ENCODE data around the gene ANKMY1.

The ANKMY1 gene

DNA sequence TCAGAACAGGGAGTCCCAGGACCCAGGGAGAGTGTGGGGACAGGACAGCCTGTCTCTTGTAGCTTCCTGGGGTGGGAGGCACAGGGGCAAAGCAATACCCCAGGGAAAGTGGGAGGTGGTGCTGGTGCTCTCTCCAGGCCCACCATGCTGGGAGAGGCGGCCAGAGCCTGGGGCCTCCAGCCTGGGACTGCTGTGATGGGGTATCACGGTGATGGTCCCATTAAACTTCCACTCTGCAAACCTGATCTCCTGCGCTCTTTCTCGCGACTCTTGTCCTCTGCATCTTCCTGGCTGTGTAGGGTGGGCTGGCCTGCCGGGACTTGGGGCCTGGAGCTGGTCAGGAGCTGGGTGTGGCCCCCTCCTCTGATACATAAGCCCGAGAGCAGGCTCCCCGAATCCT, 20.7 kb upstream of the ANKMY1 start:
- no peak for DNase-seq

DNA sequence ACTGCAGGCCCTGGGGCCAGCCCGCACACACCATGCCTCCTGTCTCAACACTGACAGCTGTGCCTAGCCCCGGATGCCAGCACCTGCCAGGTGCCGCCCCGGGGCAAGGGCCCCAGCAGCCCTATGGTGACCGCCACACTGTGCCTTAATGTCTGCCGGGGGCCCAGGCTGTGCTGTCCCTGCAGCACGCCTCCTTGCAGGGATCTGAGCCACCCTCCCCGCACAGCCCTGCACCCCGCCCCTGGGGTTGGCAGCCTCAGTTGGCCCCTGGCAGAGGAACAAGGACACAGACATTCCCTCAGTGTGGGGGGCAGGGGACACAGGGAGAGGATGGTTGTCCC, 20.3 kb upstream of the ANKMY1 start:
- no peak for DNase-seq

DNA sequence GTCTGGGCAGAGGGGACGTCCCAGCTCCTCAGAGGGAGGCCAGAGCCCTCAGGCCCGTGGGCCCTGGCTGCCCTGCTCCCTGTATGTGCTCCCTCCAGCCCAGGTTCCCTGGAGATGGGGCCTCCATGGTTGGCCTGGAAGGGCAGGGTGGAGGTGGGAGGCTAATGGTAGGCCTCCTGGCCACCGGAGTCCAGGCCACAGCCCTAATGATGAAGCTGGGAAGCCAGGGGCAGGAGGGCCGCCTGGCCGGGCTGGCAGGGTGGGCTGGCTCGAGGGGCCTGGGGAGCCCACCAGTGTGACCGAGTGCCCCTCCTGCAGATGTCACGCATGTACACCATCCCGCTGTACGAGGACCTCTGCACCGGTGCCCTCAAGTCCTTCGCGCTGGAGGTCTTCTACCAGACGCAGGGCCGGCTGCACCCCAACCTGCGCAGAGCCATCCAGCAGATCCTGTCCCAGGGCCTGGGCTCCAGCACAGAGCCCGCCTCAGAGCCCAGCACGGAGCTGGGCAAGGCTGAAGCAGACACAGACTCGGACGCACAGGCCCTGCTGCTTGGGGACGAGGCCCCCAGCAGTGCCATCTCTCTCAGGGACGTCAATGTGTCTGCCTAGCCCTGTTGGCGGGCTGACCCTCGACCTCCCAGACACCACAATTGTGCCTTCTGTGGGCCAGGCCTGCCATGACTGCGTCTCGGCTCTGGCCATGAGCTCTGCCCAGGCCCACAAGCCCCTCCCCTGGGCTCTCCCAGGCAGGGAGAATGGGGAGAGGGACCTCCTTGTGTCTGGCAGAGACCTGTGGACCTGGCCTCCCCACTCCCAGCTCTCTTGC, 19.7 kb upstream of the ANKMY1 start:
- DNase-seq: no peak

DNA sequence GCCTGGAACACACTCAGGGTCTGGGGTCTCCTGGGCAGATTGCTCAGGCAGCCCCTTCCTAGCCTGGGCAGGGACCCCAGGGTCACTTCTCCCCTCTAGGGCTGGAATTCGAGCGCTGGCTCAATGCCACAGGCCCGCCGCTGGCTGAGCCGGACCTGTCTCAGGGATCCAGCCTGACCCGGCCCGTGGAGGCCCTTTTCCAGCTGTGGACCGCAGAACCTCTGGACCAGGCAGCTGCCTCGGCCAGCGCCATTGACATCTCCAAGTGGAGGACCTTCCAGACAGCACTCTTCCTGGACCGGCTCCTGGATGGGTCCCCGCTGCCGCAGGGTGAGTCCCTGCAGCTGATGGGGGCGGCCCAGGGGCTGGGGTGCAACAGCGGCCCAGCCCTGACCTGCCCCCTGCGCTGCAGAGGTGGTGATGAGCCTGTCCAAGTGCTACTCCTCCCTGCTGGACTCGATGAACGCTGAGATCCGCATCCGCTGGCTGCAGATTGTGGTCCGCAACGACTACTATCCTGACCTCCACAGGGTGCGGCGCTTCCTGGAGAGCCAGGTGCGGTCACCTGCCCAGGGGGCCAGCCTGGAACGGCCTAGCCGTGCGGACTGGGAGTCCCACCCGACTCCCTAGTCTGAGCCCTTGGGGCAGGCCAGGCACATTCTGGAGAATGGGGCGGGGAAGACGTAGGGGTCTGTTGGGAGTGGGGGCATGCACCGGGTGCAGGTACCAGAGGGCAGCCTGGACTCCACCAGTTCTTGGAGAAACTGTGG, 18.8 kb upstream of the ANKMY1 start:
- no peak for DNase-seq

DNA sequence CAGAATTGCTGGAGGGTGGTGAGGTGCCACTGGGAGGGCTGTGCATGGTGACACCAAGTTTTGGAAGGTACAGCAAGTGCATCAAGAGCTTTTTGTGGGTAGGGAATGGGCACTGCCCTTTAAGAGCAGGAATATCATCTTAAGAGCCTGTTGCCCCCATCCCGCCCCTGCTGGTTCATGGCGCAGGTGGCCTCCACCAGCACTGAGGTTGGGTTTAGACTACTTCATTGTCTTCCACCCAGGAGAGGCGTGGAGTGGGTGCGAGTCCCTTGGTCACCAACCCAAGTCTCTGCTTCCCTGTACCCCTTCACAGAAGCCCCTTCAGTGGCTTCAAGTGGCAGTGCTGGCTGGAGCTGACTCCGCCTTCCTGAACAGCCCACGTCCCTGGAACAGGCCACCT, 18.2 kb upstream of the ANKMY1 start:
- no peak for DNase-seq

DNA sequence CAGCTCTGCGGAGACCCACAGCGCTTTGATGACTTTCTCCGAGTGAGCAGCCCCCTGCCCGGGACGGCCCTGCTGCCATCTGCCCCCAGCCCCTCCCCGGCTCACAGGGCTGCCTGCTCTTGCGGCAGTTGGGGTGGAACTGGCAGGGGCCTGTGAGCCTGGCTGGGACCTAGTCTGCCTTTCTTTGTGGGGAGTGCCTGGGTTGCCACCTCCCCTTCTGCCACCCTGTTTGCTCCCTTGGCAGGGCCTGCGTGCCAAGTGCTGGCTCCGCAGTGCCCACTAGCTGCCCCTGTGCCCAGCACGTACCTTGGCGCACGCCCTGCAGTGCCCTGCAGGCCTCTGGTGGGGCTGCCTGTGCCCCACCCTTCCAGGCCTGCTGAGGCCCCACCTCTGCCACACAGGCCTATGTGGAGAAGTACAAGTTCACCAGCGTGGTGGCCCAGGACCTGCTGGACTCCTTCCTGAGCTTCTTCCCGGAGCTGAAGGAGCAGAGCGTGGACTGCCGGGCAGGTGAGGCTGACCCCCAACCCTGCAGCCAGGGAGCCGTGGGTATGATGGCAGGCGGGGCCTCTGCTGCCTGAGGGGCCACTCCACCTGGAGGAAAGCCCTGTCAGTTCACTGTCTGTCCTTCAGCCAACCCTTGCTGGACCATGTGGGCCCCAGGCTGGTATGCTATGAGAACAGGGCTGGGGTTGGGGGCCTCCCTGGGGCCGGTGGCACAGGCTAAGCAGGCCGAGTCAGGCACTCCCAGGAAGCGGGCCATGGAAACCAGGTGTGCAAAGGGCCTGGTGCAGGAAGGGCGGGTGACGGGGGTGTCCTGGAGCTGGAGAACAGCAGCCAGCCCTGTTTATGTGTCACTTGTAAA, 17.5 kb upstream of the ANKMY1 start:
- no peak for DNase-seq

DNA sequence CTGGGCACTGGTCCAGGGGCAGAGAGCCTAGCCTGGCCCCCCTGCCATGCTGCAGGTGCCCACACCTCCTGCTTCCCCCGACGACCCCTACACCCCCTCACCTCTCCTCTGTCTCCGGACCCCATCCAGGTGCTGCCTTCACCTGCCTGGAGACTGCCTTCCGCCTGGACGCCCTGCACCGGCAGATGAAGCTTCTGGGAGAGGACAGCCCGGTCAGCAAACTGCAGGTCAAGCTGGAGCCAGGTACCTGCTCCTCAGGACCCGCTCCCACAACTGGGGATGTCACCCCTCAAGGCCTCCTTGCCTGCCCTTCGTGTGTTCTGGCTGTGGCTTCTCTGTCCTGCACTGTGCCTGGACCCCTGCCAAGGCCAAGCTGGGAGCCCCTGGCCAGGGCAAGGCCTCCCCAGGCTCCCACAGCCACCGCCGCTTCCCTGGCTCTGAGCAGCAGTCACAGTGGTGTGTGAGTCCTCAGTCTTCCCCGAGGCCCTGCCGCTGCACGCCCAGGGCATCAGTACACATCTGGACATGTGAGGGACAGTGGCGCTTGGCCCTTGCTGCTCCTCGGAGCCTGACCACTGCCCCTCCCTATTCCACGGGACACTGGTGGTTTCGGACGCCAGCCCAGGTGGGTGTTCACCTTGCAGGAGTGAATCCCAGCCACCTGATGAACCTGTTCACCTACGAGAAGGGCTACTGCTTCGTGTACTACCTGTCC, 16.8 kb upstream of the ANKMY1 start:
- no peak for DNase-seq

DNA sequence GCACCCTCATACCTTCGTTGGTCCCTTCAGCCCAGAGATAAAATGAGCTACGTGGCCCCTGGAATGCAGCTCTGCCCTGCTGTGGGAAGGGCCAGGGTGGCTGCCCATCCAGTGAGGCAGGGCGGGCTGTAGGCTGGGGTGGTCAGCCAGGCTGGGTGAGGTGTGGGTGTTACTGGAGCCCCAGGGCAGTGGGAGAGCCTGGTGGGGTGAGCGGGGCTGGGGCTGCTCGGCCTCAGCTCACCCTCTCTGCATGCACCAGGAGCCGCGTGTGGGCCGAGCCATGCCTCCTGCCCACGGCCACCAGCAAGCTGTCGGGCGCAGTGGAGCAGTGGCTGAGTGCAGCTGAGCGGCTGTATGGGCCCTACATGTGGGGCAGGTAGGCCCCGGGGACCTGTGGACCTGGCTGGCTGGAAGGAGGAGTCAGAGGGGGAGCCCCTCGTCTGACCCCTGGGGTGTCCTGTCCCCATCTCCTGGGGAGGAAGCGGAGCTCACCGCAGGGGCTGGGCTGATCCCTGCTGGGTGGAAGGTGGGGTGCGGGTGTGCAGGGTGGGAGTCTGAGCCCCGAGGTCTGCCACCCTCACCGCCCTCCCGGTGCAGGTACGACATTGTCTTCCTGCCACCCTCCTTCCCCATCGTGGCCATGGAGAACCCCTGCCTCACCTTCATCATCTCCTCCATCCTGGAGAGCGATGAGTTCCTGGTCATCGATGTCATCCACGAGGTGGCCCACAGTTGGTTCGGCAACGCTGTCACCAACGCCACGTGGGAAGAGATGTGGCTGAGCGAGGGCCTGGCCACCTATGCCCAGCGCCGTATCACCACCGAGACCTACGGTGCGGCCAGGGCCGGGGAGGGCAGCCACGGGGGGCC, 16.0 kb upstream of the ANKMY1 start:
- DNase-seq: no peak

DNA sequence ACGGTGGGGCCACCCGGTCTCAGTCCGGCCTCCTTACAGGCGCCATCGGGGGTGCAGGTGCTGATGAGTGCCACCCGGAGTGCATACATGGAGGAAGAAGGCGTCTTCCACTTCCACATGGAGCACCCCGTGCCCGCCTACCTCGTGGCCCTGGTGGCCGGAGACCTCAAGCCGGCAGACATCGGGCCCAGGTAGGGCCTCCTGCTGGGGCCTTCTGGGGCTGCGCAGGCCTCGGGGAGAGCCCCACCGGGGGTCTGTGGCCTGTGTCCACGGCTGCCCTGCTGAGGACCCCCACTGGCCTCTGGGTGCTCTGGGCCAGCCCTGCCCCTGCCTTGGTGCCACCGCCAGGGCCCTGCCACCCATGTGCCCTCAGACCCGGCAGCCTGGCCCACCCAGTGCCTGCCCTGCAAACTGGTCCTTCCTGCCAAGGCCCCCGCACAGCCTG, 15.3 kb upstream of the ANKMY1 start:
- DNase-seq: no peak

DNA sequence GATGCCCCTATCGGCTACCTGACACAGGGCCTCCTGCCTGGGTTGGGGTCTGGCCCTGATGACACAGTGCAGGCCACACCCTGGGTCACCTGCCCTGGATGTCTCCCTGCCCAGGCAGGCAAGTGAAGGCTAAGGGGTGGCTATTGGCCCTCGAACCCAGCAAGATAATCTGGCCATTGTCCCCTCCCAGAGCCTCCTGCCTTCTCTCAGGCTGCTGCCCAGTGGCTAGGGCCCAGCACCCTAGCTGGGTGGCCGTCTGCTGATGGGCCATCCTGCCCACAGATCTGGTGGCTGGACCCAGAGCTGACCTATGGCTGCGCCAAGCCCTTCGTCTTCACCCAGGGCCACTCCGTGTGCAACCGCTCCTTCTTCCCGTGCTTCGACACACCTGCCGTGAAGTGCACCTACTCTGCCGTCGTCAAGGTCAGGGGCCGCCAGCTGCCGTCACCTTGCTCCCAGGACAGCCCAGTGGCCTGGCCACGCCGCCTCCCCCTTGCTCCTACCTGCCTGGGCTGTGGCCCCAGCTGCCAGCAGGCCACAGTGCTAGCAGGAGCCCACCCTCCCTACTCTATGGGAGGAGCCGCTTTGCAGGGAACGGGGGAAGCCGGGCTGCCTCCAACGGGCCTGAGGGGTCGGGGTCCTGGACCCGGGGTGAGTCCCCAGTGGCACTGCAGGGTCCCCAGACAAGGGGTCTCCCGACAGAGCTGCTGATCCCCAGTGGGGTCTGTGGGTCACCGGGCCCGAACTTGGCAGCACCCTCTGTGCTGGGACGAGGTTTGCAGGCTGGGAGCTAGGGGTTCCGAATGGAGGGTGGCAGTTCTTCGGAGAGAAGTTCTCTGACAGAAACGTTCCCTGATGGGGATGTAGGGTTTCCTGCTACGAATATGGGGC, 14.6 kb upstream of the ANKMY1 start:
- DNase-seq: no peak

DNA sequence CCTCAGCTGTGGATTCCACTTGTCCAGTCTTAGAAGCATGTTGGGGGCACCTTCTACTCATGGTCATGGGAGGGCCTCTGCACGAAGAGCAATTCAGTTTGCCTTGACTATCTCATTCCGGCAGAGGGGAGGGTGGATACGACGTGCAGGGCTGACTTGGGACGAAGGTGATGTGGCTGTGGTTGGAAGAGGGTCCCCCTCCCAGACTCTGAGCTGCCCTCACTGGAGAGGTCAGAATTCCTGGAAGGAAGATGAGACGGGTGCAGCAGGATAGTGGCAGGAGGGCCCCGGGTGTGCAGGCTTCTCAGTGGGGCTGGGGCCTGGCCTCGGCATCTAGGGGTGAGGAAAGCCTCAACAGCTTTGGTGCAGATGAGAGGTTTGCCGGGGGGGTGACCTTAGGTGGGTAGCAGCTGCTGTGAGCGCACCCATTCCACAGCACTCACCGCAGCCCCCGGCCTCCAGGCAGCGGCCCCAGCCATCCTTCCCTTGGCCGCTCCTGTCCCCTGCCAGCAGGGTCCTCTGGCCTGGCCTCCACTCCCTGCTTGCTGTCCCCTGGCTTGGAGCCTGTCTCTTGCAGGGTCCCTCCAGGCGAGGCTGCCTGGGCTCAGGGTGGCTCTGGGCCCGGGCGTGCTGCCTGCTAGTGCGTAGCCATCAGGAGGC, 13.7 kb upstream of the ANKMY1 start:
- no peak for DNase-seq

DNA sequence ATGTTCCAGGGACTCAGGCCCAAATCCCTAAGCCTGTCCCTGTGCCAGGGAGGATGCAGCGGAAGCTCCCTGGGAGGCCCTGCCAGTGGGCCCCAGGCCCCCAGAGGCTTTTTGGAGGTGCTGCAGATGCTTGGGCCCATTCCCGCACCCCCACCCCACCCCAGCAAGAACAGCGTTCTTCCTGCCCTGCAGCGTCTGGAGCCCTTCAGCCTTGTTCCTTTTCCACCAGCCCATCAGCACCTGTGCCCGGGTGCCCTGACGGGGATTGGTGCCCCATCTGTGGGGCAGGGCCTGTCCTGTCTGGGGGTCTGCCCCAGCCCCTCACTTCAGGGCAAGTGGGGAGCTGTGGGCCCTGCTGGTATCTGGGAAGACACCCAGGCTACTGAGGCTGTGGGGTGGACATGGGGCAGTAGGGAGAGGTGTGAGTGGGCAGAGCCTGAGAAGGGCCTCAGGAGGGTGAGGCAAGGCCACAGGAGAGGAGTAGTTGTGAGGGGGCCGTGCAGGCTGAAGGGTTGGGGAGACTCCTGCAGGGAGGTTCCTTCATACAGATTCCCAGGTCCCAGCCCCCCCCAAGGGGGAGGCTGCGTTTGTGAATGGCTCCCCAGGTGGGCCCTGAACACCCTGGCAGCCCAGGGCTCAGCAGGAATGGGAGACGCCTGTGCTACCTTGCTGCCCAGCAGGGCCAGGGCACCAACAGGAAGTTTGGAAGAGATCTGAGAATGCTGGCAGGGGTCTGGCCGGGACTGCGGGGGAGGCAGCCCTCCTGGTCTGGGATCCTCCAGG, 12.9 kb upstream of the ANKMY1 start:
- DNase-seq: no peak

DNA sequence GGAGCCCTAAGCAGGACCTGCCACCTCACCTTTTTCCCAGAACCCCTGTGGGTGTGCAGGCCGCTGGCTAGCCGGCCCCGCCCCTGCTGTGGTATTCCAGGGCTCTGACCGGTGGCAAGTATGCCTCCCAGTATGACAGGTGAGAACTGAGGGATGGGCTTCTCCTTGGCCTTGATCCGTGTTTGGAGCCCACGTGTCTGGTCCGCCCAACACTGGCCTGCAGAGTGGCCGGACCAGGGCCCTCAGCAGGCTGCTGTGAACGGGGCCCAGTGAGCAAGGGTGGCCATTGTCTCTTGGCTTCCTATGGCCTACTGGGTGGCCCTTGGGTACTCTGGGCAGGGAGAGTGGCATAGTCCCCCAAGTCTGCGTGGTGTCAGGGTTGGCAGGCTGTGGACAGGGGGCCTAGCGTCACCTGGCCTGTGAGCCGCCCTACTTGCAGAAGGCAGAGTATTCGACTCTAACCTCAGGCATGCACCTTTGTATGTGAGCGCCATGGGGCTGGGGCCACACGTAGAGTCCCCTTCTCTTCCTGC, 12.3 kb upstream of the ANKMY1 start:
- DNase-seq: no peak

DNA sequence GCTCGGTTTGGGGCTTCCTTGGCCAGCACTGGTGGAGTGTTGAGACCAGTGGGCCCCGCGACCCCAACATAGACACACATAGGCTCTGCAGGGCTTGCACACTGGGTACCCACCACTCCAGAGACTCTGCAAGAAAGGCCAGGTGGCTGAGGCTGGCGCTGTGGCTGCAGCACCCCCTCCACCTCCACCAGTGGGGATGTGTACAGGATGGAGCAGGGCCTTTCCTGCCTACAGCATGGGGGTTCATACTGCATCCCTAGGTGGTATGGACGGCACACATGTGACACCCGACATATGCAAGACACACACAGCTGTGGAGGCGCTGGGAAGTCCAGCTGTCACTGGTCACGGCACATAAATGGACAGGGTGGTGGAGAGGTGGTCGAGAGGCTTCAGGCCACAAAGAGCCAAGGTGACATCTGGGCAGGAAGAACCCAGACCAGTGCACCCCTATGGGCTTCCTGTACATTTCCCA, 11.8 kb upstream of the ANKMY1 start:
- no peak for DNase-seq

DNA sequence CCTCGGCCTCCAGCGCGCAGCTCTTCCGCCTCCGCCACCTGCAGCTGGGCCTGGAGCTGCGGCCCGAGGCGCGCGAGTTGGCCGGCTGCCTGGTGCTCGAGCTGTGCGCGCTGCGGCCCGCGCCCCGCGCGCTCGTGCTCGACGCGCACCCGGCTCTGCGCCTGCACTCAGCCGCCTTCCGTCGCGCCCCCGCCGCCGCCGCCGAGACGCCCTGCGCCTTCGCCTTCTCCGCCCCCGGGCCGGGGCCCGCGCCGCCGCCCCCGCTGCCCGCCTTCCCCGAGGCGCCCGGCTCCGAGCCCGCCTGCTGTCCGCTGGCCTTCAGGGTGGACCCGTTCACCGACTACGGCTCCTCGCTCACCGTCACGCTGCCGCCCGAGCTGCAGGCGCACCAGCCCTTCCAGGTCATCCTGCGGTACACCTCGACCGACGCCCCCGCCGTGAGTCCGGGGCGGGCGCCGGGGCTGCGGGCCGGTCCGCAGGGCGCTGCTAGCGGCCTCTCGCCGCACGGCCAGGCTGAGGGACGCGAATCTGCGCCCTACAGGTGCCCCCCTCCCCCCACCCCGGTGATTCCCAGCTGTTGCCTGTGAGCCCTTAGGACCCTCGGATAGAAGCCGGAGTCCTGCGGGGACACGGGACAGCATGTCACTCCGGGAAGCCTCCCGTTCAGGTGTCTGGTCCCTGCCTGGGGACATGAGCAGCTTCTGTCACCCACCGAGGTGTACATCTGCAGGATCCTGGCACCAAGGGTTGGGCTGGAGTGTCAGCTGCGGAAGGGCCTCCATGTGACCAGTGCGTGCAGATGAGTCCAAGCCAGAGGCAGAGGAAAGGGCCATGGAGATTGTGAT, 11.1 kb upstream of the ANKMY1 start:
- peak; percentile 20 for DNase-seq

DNA sequence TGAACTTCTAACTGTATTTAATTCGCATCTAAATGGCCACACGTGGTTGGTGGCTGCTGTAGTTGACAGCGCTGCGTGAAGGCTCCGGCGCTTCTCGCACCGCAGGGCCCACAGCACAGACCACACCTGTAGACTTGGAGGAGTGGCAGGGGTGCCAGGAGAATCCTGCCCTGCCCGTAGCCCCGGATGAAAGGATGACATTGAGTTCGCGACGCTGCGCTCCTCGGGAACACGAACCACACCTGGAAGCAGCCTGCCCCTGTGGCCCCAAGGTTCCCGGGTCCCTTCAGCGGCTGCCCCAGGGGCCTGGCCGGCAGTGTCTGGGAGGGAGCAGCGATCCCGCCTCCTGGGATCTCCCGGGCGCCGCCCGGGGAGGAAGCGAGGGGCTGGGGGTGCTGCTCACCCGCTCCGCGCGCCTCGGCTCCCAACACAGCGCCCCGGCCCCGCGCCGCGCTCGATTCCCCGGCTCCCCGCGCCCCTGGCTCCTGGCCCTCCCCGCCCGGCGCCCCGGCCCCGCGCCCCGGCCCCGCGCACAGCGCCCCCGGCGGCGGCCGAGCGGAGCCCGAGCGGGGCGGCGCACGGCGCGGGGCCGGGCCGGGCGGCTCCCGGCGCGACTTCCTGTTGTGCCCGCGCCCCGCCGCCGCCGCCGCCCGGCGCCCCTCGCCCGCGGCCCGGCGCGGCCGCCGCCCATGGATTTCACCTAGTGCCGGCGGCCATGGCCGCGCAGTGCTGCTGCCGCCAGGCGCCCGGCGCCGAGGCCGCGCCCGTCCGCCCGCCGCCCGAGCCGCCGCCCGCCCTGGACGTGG, 10.3 kb upstream of the ANKMY1 start, which contains the start of gene RNPEPL1:
TSS of gene RNPEPL1 (plus strand) at position 613 of the 806 bp plus-strand sequence. CDS start at position 716, 103 bp downstream.
- peak; percentile 41 for DNase-seq
